ENCODE results near the gene RC3H2. TPM values are rescaled to one million over a fixed set of nuclear protein-coding genes. Genes with fewer than 3 reads are reported as not detected.

RC3H2 gene
- total RNA-seq, 2 experiments from 2014 or later: 21.5 to 24.4 TPM

GRCh38 chr9:122807271-122807900, 97.8 kb downstream of the RC3H2 start:
- no peak overlapping the region for H3K4me3 Mint-ChIP-seq
- ChIA-PET POLR2A (interaction anchor here (0.6 to 1.2 kb wide), 4 partner anchors 9 to 193 kb away, joined by 3 to 5 read pairs (median 3); no protein-coding TSS in a partner anchor), CTCF (interaction anchor here (0.5 to 2.9 kb wide), 12 partner anchors 9 to 708 kb away, joined by 3 to 16 read pairs (median 4); no protein-coding TSS in a partner anchor)
- peaks cover 7% of the 10 kb centered on the region for H3K9me3 Mint-ChIP-seq (ENCODE audit: low read depth)
- peaks cover 6% of the 10 kb centered on the region for H3K36me3 Mint-ChIP-seq (ENCODE audit: low read depth)
- H3K4me1 Mint-ChIP-seq: peaks cover 25% of the 10 kb centered on the region
- ATAC-seq (peak; percentile 82), DNase-seq (peak; percentile 82)
- intact Hi-C loops (cut with DNase I, micrococcal nuclease): loop anchor here (1.0 to 10.0 kb wide), 8 partner anchors 39 to 757 kb away; partner anchors contain the start of genes MRRF (in 1 of the 2), PTGS1 (in 1 of the 2), RBM18 (in 1 of the 2) and TTLL11 (in 1 of the 2)
- no peaks in the 10 kb centered on the region for H3K27me3 Mint-ChIP-seq
- H3K27ac Mint-ChIP-seq: peak overlapping the region; percentile 74

- ATAC-seq (peak; percentile 31), DNase-seq (peak; percentile 48)
- POLR2A ChIA-PET: interaction anchor here (0.6 to 1.2 kb wide), 3 partner anchors 10 to 418 kb away, joined by 3 to 5 read pairs (median 3); no protein-coding TSS in a partner anchor
- Mint-ChIP-seq H3K4me3 (no peak overlapping the region), H3K4me1 (peaks cover 25% of the 10 kb centered on the region), H3K9me3 (ENCODE audit: low read depth) (peaks cover 7% of the 10 kb centered on the region), H3K27me3 (no peaks in the 10 kb centered on the region), H3K36me3 (ENCODE audit: low read depth) (peaks cover 6% of the 10 kb centered on the region), H3K27ac (peak overlapping the region; percentile 74)
- CTCF ChIA-PET: interaction anchor here (0.8 to 2.9 kb wide), 5 partner anchors 17 to 343 kb away, joined by 3 to 16 read pairs (median 3); no protein-coding TSS in a partner anchor
- intact Hi-C loops (cut with DNase I, micrococcal nuclease): loop anchor here (1.0 to 10.0 kb wide), 8 partner anchors 40 to 756 kb away; partner anchors contain the start of genes MRRF (in 1 of the 2), PTGS1 (in 1 of the 2), RBM18 (in 1 of the 2) and TTLL11 (in 1 of the 2)
Measured at GRCh38 chr9:122806661-122807060, 98.5 kb downstream of the RC3H2 start.

- intact Hi-C loops (cut with DNase I, micrococcal nuclease): loop anchor here in 1 of 2 experiments (1.0 to 10.0 kb wide), 2 partner anchors 13 to 426 kb away; partner anchors contain the start of gene PTGS1
Measured at GRCh38 chr9:122800066-122801060, 104.8 kb downstream of the RC3H2 start, which contains the start of gene OR1K1. Gene OR1K1 (plus strand): TSS chr9:122800123. CDS start chr9:122800123, 0 bp downstream.

GRCh38 chr9:122797316-122798063, 107.7 kb downstream of the RC3H2 start:
- H3K4me1 Mint-ChIP-seq: no peaks in the 10 kb centered on the region
- no peak overlapping the region for H3K4me3 Mint-ChIP-seq
- intact Hi-C loops (cut with DNase I, micrococcal nuclease): loop anchor here in 1 of 2 experiments (10.0 kb wide), 1 partner anchor 223 kb away; no protein-coding TSS in a partner anchor
- CTCF ChIA-PET: no interaction called here
- H3K27me3 Mint-ChIP-seq: no peaks in the 10 kb centered on the region
- no peaks in the 10 kb centered on the region for H3K36me3 Mint-ChIP-seq (ENCODE audit: low read depth)
- H3K27ac Mint-ChIP-seq: no peak overlapping the region
- no peaks in the 10 kb centered on the region for H3K9me3 Mint-ChIP-seq (ENCODE audit: low read depth)
- POLR2A ChIA-PET: no interaction called here
- ATAC-seq (peak; percentile 60), DNase-seq (no peak)

More at GRCh38 chr9:122800066-122801060, 104.8 kb downstream of the RC3H2 start, which contains the start of gene OR1K1:
- Mint-ChIP-seq H3K27me3 (no peaks in the 10 kb centered on the region), H3K4me1 (no peaks in the 10 kb centered on the region), H3K27ac (no peak within 1 kb of the TSS), H3K36me3 (ENCODE audit: low read depth) (no peaks in the 10 kb centered on the region), H3K9me3 (ENCODE audit: low read depth) (no peaks in the 10 kb centered on the region), H3K4me3 (no peak within 1 kb of the TSS)
- DNase-seq (no peak), ATAC-seq (no peak)
- ChIA-PET POLR2A (no interaction called here), CTCF (no interaction called here)

Other genes with a start within 250 kb of the RC3H2 start
- gene OR1B1, start 247.7 kb downstream of the RC3H2 start, total RNA-seq: not detected
- not detected for gene OR1L1, start 243.6 kb downstream of the RC3H2 start, total RNA-seq
- not detected for gene OR1L3, start 230.2 kb downstream of the RC3H2 start, total RNA-seq
- not detected for gene OR1L4, start 181.4 kb downstream of the RC3H2 start, total RNA-seq
- gene OR1L6, start 163.1 kb downstream of the RC3H2 start, total RNA-seq: not detected
- not detected for gene OR5C1, start 116.4 kb downstream of the RC3H2 start, total RNA-seq
- not detected for gene OR1K1, start 105.2 kb downstream of the RC3H2 start, total RNA-seq
- gene PDCL, start 76.8 kb downstream of the RC3H2 start, total RNA-seq: 10 to 100 TPM; 18.4 to 18.8 TPM
- 1 to 10 TPM; 8.8 to 9.3 TPM for gene ZBTB6, start 8.0 kb upstream of the RC3H2 start, total RNA-seq
- gene ZBTB26, start 26.2 kb upstream of the RC3H2 start, total RNA-seq: 1 to 10 TPM; 6.0 TPM
- gene RABGAP1, start 35.7 kb upstream of the RC3H2 start, total RNA-seq: 10 to 100 TPM; 24.3 to 27.2 TPM
- gene GPR21, start 128.3 kb upstream of the RC3H2 start, total RNA-seq: 1 to 10 TPM in 1 of 2 experiments, under 1 TPM in 1; 0.78 to 1.0 TPM

Measured in activated CD4-positive, alpha-beta T cell treated with anti-CD3 and anti-CD28 coated beads for 36 hours (primary cell).